Activated CD8-positive, alpha-beta memory T cell treated with anti-CD3 and anti-CD28 coated beads for 1 hour (primary cell): ENCODE results near the gene CDRT4.

Source experiments
- DNase-seq, 2 donors: peaks; one replicate each; pipeline ENCODE4 v3.0.0-alpha.2; 2020; ENCODE audit warnings: low read depth in 1 of 2; ENCODE audit errors: extremely low read depth in 1 of 2

Gene CDRT4

DNA sequence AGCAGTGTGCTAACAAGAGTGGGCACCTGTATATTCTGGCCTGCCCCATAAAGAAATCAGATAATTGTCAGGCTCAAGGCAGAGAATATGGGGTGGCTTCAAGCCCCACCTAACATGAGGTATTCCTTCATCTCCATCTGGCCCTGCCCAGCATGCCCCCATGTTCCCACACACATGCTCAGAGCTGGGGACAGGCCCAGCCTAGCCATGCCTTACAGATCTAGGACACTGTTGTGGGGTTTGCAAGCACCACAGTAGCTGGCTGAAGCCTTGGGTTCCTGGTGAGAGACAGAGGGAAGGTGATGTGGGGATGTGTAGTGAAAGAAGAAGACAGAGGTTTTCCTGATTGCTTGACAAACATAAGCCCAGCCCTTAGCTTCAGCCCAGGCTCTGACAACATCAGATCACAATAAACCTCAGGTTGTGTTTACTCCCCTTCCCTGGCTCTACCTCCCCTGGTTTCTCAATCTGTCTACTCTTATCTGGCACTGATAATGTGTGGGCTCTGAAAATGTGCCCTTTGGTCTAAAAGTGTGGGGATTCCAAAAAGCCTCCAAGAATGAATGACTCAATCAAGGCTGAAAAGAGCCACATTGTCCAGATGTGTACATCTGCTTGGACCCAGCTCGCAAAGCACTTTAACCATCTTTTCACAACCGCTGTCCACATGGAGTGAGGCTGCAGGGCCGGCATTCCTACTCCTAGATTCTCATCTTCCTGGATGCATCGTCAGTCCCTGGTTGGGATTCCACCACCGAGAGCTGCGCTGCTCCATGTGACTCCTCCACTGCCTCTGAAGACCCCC is 34.4 kb downstream of the CDRT4 start:
- no peak for DNase-seq

DNA sequence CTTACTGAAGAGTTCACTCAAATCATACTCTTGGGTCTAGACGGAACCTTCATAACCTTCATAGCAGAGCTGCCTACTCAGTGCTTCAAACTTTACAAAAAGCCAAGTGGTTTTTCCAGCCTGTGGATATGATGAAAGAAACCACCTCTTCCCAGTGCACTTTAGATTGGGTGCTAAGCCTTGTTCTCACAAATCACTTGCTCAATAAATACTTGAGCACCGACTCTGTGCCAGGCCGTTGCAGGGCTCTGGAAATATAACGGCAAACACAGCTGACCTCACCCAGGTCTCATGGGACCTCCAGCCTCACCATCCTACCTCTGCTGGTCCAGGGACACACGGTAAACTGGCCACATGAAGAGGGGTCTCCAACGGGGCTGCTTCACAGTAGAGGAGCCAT is 35.7 kb downstream of the CDRT4 start:
- no peak for DNase-seq

GRCh38 chr17:15431196-15431595 is 36.2 kb downstream of the CDRT4 start:
- no peak for DNase-seq

DNA sequence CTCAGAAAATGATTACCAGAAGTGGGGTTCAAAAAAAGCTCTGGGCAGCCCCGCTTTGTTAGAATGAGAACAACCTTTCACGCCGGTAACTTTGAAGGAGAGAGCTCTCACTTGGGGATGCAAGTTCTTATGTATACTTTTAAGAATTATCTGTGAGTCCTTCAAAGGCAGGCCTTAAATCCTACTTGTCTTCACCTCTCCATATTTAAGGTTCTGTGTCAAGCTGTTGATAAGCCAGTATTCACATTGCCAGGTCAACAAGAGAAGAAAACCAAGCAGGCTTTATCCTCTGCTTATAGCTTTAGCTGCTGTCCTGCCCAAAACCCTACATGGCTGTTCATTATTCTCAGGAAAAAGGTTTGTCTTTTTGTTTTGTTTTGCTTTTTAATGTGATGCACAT is 42.9 kb downstream of the CDRT4 start:
- DNase-seq = no peak

DNA sequence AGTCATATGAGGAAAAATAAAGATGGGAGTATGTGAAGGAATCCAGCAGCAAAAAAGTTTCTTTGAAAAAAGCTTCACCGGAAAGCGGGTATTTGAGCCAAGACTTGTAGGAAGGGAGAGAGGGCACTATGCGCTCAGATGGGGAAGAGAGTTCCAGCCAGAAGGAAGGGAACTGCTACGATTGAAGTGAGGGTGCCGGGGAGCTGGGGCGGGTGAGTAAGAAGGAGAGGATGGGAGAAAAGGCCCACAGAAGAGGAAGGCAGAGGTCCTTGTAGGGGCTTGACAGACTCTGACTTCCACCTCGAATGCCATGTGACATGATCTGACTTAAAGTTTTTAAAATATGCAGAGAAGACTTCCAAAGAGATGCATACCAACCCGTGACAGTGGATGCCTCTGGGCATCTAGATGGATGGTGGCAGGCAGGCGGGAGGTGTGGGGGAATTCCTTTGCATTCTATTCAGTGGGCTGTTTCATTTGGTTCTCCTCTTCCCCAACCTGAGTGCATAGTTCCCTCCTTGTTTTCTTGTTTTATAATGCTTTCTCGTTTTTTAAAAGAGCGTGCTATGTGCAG is 44.9 kb downstream of the CDRT4 start:
- DNase-seq = no peak

GRCh38 chr17:15418781-15419180 is 48.6 kb downstream of the CDRT4 start:
- DNase-seq = no peak

DNA sequence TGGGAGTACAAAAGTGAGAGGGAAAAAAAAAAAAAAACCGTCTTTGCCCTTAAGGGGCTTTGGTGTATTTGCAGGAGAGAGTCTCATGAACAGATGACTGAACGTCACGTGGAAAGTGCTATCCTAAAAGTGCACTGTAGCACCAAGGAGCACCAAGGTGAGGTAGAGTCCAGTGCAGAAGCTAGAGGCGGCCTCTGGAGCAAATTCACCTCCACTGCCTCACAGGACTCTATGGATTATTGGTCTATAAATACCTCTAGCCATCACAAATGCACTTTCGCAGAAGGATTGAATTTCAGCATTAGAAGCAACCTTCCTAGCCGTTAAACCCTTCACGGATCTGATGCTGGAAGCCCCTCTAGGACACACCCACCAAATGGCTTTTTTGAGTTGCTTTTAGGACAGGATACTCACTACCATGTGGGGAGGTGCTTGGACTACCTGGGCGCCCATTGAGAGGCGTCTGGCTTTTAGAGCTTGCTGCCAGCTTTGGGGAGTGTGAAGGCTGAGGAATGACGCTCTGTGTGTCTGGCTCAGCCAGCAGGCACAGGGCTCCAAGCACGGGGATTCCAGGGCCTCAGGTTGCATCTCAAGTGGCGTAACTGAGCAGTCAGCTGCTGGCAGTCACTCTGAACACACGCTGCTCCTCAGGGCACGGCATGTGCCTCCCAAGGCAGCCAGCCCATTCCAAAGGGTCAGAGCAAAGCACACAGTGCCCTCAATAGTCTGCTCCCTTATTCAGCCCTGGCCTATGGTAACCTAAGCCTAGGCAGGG is 52.7 kb downstream of the CDRT4 start:
- no peak for DNase-seq

- no peak for DNase-seq
These were observed 54.2 kb downstream of the CDRT4 start for GRCh38 chr17:15413101-15413771.

DNA sequence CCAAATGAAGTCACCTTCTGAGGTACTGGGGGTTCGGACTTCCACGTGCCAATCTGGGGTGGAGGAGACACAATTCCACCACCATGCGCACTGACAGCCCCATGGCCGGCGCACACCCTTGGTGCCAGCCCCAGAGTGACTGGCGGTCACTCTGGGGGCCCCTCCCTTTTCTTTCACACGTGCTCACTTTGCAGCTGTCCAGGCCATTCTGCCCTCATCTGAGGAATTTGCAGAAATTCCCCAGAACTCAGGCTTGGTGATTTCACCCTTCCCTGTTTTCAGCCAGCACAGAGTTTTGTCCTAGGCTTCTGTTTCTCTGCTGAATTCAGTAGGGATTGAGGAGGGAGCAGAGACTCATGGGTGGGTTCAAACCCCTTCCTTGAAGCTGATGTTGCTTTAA is 54.8 kb downstream of the CDRT4 start:
- no peak for DNase-seq

DNA sequence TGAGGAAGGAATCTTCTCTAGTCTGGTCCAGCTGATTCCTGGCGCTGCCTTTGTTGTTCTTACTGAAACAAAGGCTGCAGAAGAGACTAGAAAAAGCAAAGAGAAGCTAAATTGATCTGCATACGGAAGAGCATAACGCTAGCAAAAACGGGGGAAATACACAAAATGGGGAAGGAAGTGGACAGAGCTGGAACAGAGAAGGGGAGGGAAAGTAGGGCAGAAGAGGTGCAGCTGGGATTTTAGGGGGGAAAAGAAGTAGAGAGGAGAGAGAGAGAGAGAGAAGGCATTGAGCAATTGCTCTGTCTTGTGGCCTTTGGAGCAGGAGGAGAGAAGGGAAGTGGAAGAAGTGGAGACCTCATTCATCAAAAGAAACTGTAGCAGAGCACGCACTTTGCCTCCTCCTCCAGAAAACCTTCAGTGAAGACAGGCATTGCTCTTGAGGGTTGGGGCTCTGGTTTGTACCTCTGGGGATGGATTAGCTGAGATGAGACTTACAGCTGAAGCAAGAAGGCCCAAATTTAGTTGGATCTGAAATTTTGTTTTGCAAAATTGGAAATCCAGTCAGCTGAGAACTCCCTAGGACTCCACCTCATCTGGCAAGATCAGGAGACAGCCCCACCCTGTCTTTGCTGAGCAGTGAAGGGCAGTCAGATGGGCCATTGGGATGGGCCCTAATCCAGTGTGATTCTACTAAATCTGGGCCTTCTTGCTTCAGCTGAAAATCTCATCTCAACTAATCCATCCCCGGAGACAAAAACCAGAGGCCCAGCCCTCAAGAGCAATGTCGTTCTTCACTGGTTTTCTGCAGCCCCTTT is 55.8 kb downstream of the CDRT4 start:
- DNase-seq = no peak

DNA sequence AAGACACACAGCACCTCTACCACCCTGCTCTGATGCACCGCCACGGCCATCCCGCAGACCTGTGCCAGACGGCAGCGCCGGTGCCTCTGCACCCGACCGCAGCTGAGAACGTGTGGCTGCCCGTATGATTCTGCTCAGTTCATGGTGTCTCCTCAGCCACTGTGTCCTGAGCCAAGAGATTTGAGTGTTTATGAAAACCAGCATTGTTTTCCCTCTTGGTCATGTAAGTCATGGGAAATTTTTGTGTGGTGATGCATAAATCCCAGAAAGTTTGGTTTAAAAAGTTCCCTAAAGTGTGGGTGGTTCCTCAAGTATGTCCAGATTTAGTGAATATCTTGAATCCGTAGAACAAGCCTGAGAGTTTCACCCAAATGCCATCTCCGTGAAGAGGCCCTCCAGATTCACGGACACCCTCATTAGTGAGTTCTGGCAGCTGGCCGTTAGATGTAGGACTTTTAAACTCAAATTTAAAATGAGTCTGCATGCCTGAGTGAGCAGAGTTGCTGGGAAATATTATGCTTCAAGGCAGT is 57.6 kb downstream of the CDRT4 start:
- no peak for DNase-seq

DNA sequence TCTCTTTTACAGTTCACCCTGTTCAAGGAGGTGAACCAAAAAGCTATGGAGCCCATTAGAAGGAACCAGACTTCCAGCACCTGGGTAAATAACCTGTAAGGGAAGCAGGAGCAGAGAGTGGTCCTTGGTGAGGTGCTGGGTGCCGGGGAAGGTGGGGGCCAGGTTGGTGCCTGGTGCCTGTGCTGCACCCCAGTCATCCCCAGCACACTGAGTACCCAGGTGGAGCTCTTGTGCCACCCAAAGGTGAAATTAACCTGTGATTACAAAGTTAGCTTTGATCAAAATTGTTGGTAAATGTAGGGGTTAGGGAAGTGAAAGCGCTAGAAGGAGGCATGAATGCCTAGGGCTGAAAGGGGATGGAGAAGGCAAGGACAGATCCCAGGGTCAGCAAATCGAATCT is 58.6 kb downstream of the CDRT4 start:
- no peak for DNase-seq

DNA sequence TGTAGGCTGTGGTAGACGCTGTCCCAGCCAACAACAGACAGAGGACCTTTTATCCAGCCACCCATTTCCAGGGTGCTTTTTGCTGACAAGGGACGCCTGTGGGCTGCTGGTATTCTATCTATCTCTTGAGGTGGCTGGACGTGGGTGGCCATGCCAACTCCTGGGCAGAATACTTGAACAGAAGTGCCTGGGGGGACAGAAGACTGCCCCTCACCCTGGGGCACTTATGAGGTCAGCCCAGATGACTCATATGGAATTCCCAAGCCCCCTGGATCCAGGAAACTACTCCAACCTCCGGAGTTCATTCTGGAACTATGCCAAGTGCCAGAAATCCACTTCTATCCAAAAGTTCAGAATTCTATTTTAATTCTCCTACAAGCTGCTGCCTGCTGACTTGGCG is 61.3 kb downstream of the CDRT4 start:
- DNase-seq = no peak

DNA sequence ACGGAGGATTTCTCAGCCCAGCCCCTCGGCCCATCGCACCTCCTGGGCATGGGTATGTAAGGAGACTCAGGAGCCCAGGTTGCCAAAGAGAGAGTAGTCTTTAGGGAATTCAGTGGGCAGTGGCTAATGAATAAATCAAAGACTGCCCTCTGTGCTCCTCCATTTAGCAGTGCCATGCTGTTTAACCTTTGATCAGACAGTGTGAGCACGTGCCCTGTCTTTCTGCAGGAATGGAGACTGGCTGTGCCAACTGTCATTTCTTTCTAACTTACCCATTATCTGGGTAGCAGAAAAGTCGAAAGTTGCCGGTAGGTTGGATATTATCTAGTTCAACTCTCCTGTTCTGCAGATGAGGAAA is 62.4 kb downstream of the CDRT4 start:
- no peak for DNase-seq

DNA sequence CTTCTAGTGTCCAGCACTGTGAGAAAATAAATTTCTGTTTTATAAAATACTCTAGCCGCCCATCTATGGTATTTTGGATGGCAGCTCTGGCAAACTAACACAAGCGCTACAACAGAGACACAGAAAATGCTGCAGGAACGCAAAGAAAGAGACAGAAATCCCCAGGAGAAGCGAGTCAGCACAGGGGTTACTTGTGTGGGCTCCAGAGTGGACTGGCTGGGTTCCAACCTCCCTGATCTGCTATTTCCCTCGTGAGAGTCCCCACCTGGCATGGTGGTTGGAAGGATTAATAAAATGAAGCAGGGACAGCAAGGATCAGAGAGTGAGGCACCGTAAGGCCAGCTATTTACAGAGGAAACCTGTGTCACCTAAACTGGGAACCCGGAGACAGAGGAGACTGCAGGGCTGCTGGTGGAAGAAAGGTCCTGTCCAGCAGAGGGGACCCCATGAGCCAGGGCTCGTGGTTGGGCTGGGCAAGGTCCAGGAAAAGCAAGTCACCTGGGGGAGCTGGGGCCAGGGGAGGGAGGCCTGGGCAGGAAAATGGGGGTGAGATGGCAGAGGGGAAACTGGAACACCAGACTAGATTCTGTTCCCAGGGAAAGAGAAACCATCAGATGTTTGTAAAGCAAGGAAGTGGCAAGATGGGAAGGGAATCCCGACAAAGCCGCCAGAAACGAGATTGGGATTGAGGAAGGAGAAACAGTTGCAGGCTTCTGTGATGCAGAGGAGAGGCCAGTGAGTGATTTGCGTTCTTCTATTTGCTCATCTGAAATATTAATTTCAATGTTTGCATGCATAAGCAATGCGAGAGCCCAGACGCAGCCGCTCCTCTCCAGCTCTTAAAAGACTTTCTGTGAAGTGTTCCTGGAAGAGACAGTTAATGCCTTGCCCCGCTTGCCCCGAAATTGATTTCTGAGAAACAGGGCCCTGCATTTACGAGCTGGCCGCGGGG is 63.0 kb downstream of the CDRT4 start:
- no peak for DNase-seq

DNA sequence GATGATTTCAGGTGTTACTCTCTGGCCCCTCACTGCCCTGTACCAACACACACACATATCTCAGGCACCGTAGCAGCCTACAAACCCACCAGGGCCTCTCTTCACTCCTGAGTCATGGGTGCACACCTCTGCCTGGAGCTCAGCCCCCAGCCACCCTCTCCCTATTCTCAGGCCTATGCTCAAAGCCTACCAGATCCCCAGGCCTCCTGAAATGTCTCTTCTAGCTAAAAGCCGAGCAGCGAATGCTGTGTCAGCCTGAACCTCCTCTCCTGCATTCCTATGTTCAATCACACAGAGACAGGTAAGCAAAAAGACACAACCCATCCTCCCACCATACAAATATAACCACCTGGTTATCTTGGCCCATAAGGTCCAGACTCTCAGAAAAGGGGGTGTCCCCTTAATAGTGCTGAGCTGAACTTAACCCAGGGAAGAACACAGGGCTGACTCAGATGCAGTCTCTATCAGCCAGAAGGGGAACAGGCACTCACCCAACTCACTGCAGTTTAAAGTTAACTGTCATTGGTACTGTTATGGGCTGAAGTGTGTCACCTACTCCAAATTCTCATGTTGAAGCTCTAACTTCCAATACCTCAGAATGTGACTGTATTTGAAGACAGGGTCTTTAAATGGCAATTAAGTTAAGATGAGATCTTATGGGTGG is 64.0 kb downstream of the CDRT4 start:
- no peak for DNase-seq

GRCh38 chr17:15399443-15399842 is 68.0 kb downstream of the CDRT4 start:
- no peak for DNase-seq

DNA sequence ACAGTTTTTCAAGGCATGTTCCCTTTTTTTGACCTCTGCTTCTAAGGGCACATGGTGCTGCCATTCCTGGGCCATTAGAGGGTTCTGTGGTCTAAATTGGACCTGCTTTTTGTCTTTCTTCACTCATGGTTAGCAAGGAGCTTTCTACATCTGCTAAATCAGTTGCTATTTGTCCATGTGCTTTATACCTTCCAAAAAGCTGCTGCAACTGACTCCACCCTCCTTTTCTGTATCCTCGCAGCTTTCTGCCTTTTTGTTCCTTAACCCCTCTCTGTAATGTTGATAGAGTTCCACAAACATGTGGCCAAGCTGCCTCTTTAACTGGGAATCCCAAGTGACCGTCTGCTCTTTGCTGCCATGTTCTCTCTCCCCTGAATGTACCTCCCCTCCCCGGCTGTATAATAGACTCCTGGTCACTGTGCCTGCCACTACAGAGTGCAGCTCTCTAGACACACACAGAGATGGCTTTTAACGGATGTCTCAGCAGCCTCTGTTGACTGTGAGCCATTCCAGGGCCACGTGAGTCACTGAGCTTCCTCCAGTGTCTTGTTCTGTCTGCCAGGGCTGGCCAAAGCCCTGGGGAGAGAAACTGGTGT is 68.6 kb downstream of the CDRT4 start:
- no peak for DNase-seq
